Activated CD8-positive, alpha-beta T cell treated with anti-CD3 and anti-CD28 coated beads for 36 hours (primary cell): ENCODE data around the gene BCAS1. TPM values are rescaled to one million over a fixed set of nuclear protein-coding genes. Genes with fewer than 3 reads are reported as not detected.

Experiments
- ATAC-seq: fragments of 200-7000 bp; cut with Tn5 transposase; one replicate; pipeline ENCODE4 v1.10.0; 2021; ENCODE audit warnings: mild to moderate bottlenecking, moderate library complexity
- CTCF ChIA-PET: fragments of 350-600 bp; sonication (Branson Sonifier 250); formaldehyde crosslinking; loops from one replicate; lab custom pipeline; 2021; ENCODE audit warnings: antibody characterized with exemption; lab: Charles Lee
- POLR2A ChIA-PET: fragments of 350-600 bp; sonication (Branson Sonifier 250); formaldehyde crosslinking; loops from one replicate; lab custom pipeline; 2021; ENCODE audit warnings: antibody characterized with exemption; lab: Charles Lee
- DNase-seq: peaks from one replicate; pipeline ENCODE4 v3.0.0-alpha.2; 2020
- H3K27ac Mint-ChIP-seq: one replicate; pipeline ENCODE4 v1.8.0; 2021; ENCODE audit warnings: mild to moderate bottlenecking, mixed read lengths
- H3K27me3 Mint-ChIP-seq: one replicate; pipeline ENCODE4 v1.8.0; 2021; ENCODE audit warnings: mixed read lengths
- H3K36me3 Mint-ChIP-seq: one replicate; pipeline ENCODE4 v1.8.0; 2021; ENCODE audit warnings: low read depth, mixed read lengths
- H3K4me1 Mint-ChIP-seq: one replicate; pipeline ENCODE4 v1.8.0; 2021; ENCODE audit warnings: low read depth, mixed read lengths
- H3K4me3 Mint-ChIP-seq: one replicate; pipeline ENCODE4 v1.8.0; 2021; ENCODE audit warnings: mild to moderate bottlenecking, moderate library complexity, mixed read lengths
- H3K9me3 Mint-ChIP-seq: one replicate; pipeline ENCODE4 v1.8.0; 2021; ENCODE audit warnings: mixed read lengths
- intact Hi-C: fragments of 100-400 bp; cut with micrococcal nuclease; formaldehyde crosslinking; loops from one replicate; pipeline ENCODE4 v1.10.0; 2022
- total RNA-seq, 2 experiments: library from RNA; stranded (reverse); gene quantifications; one replicate each; pipeline ENCODE4 v1.2.3, GENCODE V29; 2021
- TF ChIP-seq, protein P1 (sequence below): fragments of 200-600 bp; IDR thresholded peaks from one replicate; pipeline ENCODE4 v1.8.0; 2022; ENCODE audit warnings: antibody characterized with exemption, mild to moderate bottlenecking

The BCAS1 gene
- total RNA-seq, 2 experiments from 2014 or later, result 0.09 TPM; not detected in 1

- Mint-ChIP-seq H3K4me1 (peaks cover 62% of the 10 kb centered on the region), H3K27me3 (no peaks in the 10 kb centered on the region), H3K4me3 (no peak overlapping the region), H3K27ac (peak overlapping the region; percentile 53), H3K36me3 (no peaks in the 10 kb centered on the region), H3K9me3 (no peaks in the 10 kb centered on the region)
- ATAC-seq (peak; percentile 15), DNase-seq (peak; percentile 65)
- POLR2A ChIA-PET, result interaction anchor here (0.6 to 1.4 kb wide), 5 partner anchors 11 to 168 kb away, joined by 3 to 4 read pairs (median 3); no protein-coding TSS in a partner anchor
- intact Hi-C loops, result no loop called here
- CTCF ChIA-PET, result interaction anchor here (0.7 to 6.9 kb wide), 2 partner anchors 12 to 37 kb away, joined by 3 to 61 read pairs; no protein-coding TSS in a partner anchor
- TF ChIP-seq, protein P1, sequence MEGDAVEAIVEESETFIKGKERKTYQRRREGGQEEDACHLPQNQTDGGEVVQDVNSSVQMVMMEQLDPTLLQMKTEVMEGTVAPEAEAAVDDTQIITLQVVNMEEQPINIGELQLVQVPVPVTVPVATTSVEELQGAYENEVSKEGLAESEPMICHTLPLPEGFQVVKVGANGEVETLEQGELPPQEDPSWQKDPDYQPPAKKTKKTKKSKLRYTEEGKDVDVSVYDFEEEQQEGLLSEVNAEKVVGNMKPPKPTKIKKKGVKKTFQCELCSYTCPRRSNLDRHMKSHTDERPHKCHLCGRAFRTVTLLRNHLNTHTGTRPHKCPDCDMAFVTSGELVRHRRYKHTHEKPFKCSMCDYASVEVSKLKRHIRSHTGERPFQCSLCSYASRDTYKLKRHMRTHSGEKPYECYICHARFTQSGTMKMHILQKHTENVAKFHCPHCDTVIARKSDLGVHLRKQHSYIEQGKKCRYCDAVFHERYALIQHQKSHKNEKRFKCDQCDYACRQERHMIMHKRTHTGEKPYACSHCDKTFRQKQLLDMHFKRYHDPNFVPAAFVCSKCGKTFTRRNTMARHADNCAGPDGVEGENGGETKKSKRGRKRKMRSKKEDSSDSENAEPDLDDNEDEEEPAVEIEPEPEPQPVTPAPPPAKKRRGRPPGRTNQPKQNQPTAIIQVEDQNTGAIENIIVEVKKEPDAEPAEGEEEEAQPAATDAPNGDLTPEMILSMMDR, result no peak
Observed at GRCh38 chr20:53903652-53903987, 166.8 kb downstream of the BCAS1 start.

GRCh38 chr20:53902968-53903651 is 167.3 kb downstream of the BCAS1 start:
- intact Hi-C loops, result no loop called here
- H3K4me3 Mint-ChIP-seq, result no peak overlapping the region
- CTCF ChIA-PET, result interaction anchor here (0.7 to 6.9 kb wide), 2 partner anchors 12 to 322 kb away, joined by 3 to 61 read pairs; no protein-coding TSS in a partner anchor

DNA sequence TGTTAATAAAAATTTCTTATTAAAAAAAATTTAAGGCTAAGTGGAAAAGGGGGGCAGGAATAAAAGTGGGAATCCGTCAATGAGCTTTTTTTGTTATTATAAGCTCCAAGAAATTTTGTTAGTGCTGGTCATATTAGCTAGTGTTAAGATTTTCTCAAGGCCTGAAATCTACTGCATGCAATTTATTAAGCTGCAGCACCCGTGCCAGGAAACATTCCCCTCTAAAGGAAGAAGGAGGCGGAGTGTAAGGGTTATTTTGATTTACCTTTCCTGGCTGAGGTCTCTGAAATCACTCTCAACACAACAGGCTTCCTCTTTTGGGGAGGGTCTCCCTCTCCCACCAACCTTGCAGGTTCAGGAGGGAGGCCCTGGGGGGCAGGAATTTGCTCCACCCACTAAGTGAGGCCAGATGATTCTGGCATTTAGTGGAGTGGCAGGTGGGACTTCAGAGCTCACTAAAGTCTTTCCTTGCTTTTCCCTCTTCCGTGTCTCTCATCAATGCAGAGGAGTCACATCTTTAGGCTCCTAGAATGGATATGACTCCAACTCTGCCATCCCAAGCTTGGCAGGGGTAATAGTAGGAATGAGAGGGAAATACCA is 168.8 kb downstream of the BCAS1 start:
- ChIA-PET POLR2A (interaction anchor here (4.9 kb wide), 1 partner anchor 14 kb away, joined by 26 read pairs; no protein-coding TSS in a partner anchor), CTCF (interaction anchor here (1.0 to 6.9 kb wide), 5 partner anchors 10 to 35 kb away, joined by 4 to 61 read pairs (median 5); no protein-coding TSS in a partner anchor)
- Mint-ChIP-seq H3K9me3 (no peaks in the 10 kb centered on the region), H3K4me1 (peaks cover 72% of the 10 kb centered on the region), H3K4me3 (no peak overlapping the region), H3K36me3 (no peaks in the 10 kb centered on the region), H3K27ac (no peak overlapping the region), H3K27me3 (no peaks in the 10 kb centered on the region)
- ATAC-seq (no peak), DNase-seq (no peak)
- TF ChIP-seq, protein P1, result no peak
- intact Hi-C loops, result no loop called here

More at GRCh38 chr20:53902968-53903651, 167.3 kb downstream of the BCAS1 start:
- ATAC-seq (no peak), DNase-seq (no peak)
- peaks cover 67% of the 10 kb centered on the region for H3K4me1 Mint-ChIP-seq
- no peaks in the 10 kb centered on the region for H3K36me3 Mint-ChIP-seq
- H3K9me3 Mint-ChIP-seq, result no peaks in the 10 kb centered on the region
- POLR2A ChIA-PET, result interaction anchor here (0.9 to 4.9 kb wide), 4 partner anchors 10 to 152 kb away, joined by 3 to 26 read pairs (median 4); no protein-coding TSS in a partner anchor
- H3K27me3 Mint-ChIP-seq, result no peaks in the 10 kb centered on the region
- TF ChIP-seq, protein P1, result no peak
- peak overlapping the region; percentile 53 for H3K27ac Mint-ChIP-seq

DNA sequence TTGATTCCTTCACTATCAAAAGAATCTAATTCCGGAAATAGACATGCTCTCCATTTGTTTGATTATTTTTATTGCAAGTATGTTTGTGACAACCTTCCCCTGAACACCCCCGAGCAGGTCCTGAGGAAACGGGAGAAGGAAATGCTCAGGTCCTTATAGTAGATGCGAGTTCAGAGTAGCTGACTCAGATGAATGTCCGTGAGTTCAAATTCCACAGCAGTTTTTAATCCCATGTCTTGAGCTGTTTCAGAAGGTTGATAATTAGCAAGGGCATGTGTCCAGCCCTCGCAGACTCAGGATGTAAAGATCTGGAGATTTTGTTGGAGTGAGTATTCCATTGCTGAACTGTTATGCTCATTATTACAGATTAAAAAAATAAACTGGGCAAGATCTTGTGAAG is 169.3 kb downstream of the BCAS1 start:
- Mint-ChIP-seq H3K27me3 (no peaks in the 10 kb centered on the region), H3K9me3 (no peaks in the 10 kb centered on the region), H3K4me1 (peaks cover 70% of the 10 kb centered on the region), H3K27ac (no peak overlapping the region), H3K4me3 (no peak overlapping the region), H3K36me3 (no peaks in the 10 kb centered on the region)
- no peak for DNase-seq
- TF ChIP-seq, protein P1, result no peak
- intact Hi-C loops, result no loop called here
- ChIA-PET CTCF (interaction anchor here (0.6 to 6.9 kb wide), 7 partner anchors 9 to 232 kb away, joined by 3 to 61 read pairs (median 5); no protein-coding TSS in a partner anchor), POLR2A (interaction anchor here (1.6 to 4.9 kb wide), 3 partner anchors 14 to 322 kb away, joined by 3 to 27 read pairs (median 26); no protein-coding TSS in a partner anchor)
- ATAC-seq, result no peak
